ENCODE data around the gene LOXL3. TPM values are rescaled to one million over a fixed set of nuclear protein-coding genes. Genes with fewer than 3 reads are reported as not detected.

LOXL3 gene
- total and polyA plus RNA-seq, 2 of the 8 experiments (the other 6 are each of a cell fraction or from before 2014, with no cell fraction given): 22.4 to 27.2 TPM

- no peak for TF ChIP-seq KDM4A (IDR thresholded peaks at IDR 0.05; ENCODE audit: low read depth, low read length, severe bottlenecking)
These were observed 17.3 kb upstream of the LOXL3 start (continued) for GRCh38 chr2:74571058-74571457.
